Tibial nerve (tissue), 4 donors: ENCODE measurements around the gene MECP2.

ENCODE experiments used
- CTCF ChIP-seq, 5 experiments: fragments of 200-600 bp in 3 of 5; fragments of 450-650 bp in 2 of 5; sonication (generic) in 3 of 5; IDR thresholded peaks; one replicate each; pipeline ENCODE4 v1.5.1; 2016 to 2019; ENCODE audit warnings: antibody characterized with exemption in 5 of 5, mild to moderate bottlenecking in 3 of 5, moderate library complexity in 2 of 5
- EP300 ChIP-seq, 2 donors: sonication (generic); formaldehyde crosslinking; IDR thresholded peaks; one replicate each; pipeline ENCODE4 v1.6.1; 2017; ENCODE audit warnings: antibody characterized with exemption in 2 of 2, mild to moderate bottlenecking in 1 of 2

GRCh38 chrX:154140206-154140605 lies 42.7 kb upstream of the MECP2 start:
- TF ChIP-seq CTCF (IDR thresholded peaks at IDR 0.05): no peak
- no peak for TF ChIP-seq EP300 (IDR thresholded peaks at IDR 0.05)
